H1 (cell line): Measurements from ENCODE around the gene FSIP1. TPM values are rescaled to one million over a fixed set of nuclear protein-coding genes. Genes with fewer than 3 reads are reported as not detected.

Experiments
- PHF8 ChIP-seq: fragments of 200-600 bp; sonication (generic); conservative IDR thresholded peaks from 2 replicates; pipeline ENCODE4 v1.7.1; 2012; ENCODE audit warnings: low read depth, mild to moderate bottlenecking, inconsistent platforms, low read length, moderate library complexity
- TAF1 ChIP-seq: IDR thresholded peaks from 2 replicates; pipeline ENCODE4 v1.6.1; 2011; ENCODE audit warnings: mild to moderate bottlenecking, low read depth, low read length
- polyA plus RNA-seq, 7 experiments: library from polyadenylated mRNA; depleted of rRNA in 3 of 7; stranded (reverse) in 5 of 7; unstranded in 2 of 7; fragments of >200 nt in 5 of 7; fragments of 200-250 nt in 2 of 7; gene quantifications; 1 replicate in 5 of 7; 2 replicates in 1 of 7; 4 replicates in 1 of 7; pipeline versions ENCODE4 v1.2.1 to v1.2.3, GENCODE V29; 2011 to 2013; ENCODE audit warnings: missing spikeins in 2 of 7, mixed read lengths in 2 of 7
- total RNA-seq: library from RNA; stranded (reverse); fragmentation: NEBNext Ultra II Directional; extraction: Animal tissue kit (Norgen Biotek cat#: 25700); gene quantifications from 2 replicates; pipeline ENCODE4 v1.2.1, GENCODE V29; 2021

The FSIP1 gene
- total and polyA plus RNA-seq, 2 of the 8 experiments (the other 6 are each of a cell fraction or from before 2014, with no cell fraction given), result 0.18 to 1.3 TPM

DNA sequence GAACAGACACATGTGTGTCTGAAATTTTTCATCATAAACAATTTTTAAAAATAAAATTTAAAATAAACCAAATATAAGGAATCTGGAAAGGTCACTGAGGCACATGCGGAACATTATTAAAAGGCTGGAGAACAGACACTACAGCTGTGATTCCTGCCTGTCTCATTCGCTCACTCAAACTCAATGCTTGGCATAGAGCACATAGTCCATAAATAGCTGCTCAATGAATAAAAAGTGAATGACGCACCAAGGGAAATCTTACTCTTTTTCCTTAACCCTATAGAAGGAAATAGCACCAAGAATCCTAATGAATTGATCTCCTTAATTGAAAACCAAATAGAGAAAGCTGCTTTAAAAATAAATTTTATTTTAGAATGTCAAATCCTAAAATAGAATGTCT lies 98.4 kb downstream of the FSIP1 start (continued):
- TF ChIP-seq PHF8, result no peak
- TF ChIP-seq TAF1, result no peak
- TF ChIP-seq, all 59 proteins: peak for 0
